Common myeloid progenitor, CD34-positive (primary cell): ENCODE measurements around the gene RPL13.

Experiments
- CTCF ChIA-PET: fragments of 350-600 bp; sonication (Branson Sonifier 250); formaldehyde crosslinking; loops from one replicate; lab custom pipeline; 2021; ENCODE audit warnings: antibody characterized with exemption; lab: Charles Lee
- POLR2A ChIA-PET: fragments of 350-600 bp; sonication (Branson Sonifier 250); formaldehyde crosslinking; loops from one replicate; lab custom pipeline; 2021; ENCODE audit warnings: antibody characterized with exemption; lab: Charles Lee
- DNase-seq, 3 donors: peaks; one replicate each; pipeline versions ENCODE4 v3.0.0 to v3.0.0-alpha.2; 2013
- H3K27ac ChIP-seq, 2 experiments: 1 replicate in 1 of 2; 2 replicates in 1 of 2; pipeline ENCODE4 v1.7.0; 2013; ENCODE audit warnings: inconsistent platforms in 2 of 2, low read length in 2 of 2, mild to moderate bottlenecking in 2 of 2, low read depth in 1 of 2, moderate library complexity in 1 of 2; ENCODE audit not compliant: severe bottlenecking in 2 of 2, insufficient read depth in 1 of 2, poor library complexity in 1 of 2
- H3K27me3 ChIP-seq, 5 experiments: replicated peaks in 2 of 5; 1 replicate in 3 of 5; 2 replicates in 2 of 5; pipeline versions ENCODE4 v1.6.1 to v1.7.0; 2013; ENCODE audit warnings: low read length in 4 of 5, mild to moderate bottlenecking in 2 of 5, moderate library complexity in 2 of 5, inconsistent platforms in 1 of 5; ENCODE audit not compliant: insufficient read depth in 5 of 5, control insufficient read depth in 4 of 5
- H3K36me3 ChIP-seq, 4 experiments: 1 replicate in 2 of 4; 2 replicates in 2 of 4; pipeline versions ENCODE4 v1.6.1 to v1.7.0; 2013; ENCODE audit warnings: low read length in 3 of 4, control low read depth in 1 of 4, mild to moderate bottlenecking in 1 of 4; ENCODE audit not compliant: control insufficient read depth in 4 of 4, insufficient read depth in 4 of 4
- H3K4me1 ChIP-seq, 4 experiments: 1 replicate in 3 of 4; 2 replicates in 1 of 4; pipeline versions ENCODE4 v1.6.1 to v1.7.1; 2013; ENCODE audit warnings: low read length in 3 of 4, mild to moderate bottlenecking in 3 of 4, control low read depth in 1 of 4, inconsistent platforms in 1 of 4, moderate library complexity in 1 of 4; ENCODE audit not compliant: control insufficient read depth in 4 of 4, insufficient read depth in 4 of 4; ENCODE audit errors: control extremely low read depth in 1 of 4
- H3K4me3 ChIP-seq, 7 experiments: 1 replicate in 4 of 7; 2 replicates in 3 of 7; pipeline versions ENCODE4 v1.5.1 to v1.7.0; 2013; ENCODE audit warnings: mild to moderate bottlenecking in 7 of 7, low read length in 6 of 7, moderate library complexity in 6 of 7, inconsistent platforms in 2 of 7, low read depth in 2 of 7, control low read depth in 1 of 7; ENCODE audit not compliant: insufficient read depth in 4 of 7, control insufficient read depth in 1 of 7; ENCODE audit errors: extremely low read depth in 1 of 7
- H3K9me3 ChIP-seq, 5 experiments: 1 replicate in 4 of 5; 2 replicates in 1 of 5; pipeline versions ENCODE4 v1.6.1 to v1.7.1; 2013; ENCODE audit warnings: low read length in 4 of 5, mild to moderate bottlenecking in 2 of 5, inconsistent platforms in 1 of 5, low read depth in 1 of 5, moderate library complexity in 1 of 5; ENCODE audit not compliant: control insufficient read depth in 4 of 5, insufficient read depth in 2 of 5; ENCODE audit errors: control extremely low read depth in 1 of 5
- WGBS: methylation state at CpG from one replicate; pipeline ENCODE4 v1.1.5; 2013; ENCODE audit not compliant: insufficient coverage; 5-methylcytosine and 5-hydroxymethylcytosine counted together

Gene RPL13

GRCh38 chr16:89544113-89544512, 16.4 kb upstream of the RPL13 start:
- H3K4me1 ChIP-seq = no peaks in the 10 kb centered on the region
- CTCF ChIA-PET = no interaction called here
- H3K4me3 ChIP-seq = no peak overlapping the region
- DNase-seq = no peak
- H3K9me3 ChIP-seq = no peaks in the 10 kb centered on the region
- no peaks in the 10 kb centered on the region for H3K27me3 ChIP-seq
- 98% methylated on average over 10 of the region's 11 CpGs for WGBS
- no peak overlapping the region for H3K27ac ChIP-seq
- peaks cover 8 to 70% (median 46%) of the 10 kb centered on the region in 4 experiments for H3K36me3 ChIP-seq
- POLR2A ChIA-PET = no interaction called here

DNA sequence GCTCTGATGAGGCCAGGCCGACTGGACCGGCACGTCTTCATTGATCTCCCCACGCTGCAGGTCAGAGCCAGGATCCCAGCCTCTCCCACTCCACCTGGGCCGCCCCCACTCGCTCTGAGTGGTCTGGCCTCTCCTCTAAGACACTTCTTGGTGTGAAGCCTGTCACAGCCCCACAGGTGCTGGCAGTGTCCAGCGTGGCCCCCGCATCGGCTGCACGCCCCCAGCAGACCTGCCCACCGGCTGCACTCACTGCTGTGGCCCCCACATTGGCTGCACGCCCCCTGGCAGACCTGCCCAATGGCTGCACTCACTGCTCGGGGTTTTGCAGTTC, 15.8 kb upstream of the RPL13 start:
- 96% methylated on average over 13 of the region's 13 CpGs for WGBS
- H3K36me3 ChIP-seq = peaks cover 8 to 74% (median 49%) of the 10 kb centered on the region in 4 experiments
- no peaks in the 10 kb centered on the region for H3K27me3 ChIP-seq
- CTCF ChIA-PET = no interaction called here
- no peak for DNase-seq
- POLR2A ChIA-PET = no interaction called here
- H3K9me3 ChIP-seq = no peaks in the 10 kb centered on the region
- H3K4me1 ChIP-seq = no peaks in the 10 kb centered on the region
- no peak overlapping the region for H3K27ac ChIP-seq
- no peak overlapping the region for H3K4me3 ChIP-seq

DNA sequence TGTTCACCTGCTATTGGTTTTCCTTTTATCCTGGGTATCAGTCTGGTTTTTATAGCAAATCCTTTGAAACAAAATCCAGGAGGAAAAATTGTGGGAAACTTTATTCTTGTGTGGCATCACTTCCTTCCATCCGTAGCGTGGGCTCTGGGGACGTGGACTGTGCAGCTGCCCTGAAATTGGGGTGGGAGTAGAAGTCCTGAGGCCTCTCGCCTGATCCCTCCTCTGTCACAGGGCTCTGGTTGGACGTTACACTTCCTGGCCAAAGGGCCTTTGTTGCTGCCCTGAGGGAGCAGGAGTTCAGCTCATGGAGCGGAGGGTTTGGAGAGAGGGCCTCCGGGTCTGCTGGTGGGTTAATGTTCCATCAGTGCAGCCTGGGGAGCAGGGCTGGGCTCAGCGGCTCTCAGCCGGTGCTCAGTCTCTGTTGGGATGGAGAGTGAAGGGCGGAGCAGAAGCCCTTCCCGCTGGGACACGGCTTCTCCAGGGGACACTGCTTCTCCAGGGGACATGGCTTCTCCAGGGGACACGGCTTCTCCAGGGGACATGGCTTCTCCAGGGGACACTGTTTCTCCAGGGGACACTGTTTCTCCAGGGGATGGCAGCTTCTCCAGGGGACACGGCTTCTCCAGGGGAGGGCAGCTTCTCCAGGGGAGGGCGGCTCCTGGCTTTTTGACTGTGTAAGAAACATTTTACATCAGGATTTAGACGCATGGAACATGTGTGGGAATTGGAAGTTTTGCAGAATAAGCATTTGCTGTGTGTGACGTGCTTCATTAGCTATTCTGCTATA, 15.2 kb upstream of the RPL13 start:
- peaks cover 8 to 72% (median 48%) of the 10 kb centered on the region in 4 experiments for H3K36me3 ChIP-seq

GRCh38 chr16:89545831-89546574, 14.5 kb upstream of the RPL13 start:
- no peaks in the 10 kb centered on the region for H3K4me1 ChIP-seq
- H3K4me3 ChIP-seq = no peak overlapping the region
- ChIA-PET POLR2A (no interaction called here), CTCF (interaction anchor here (1.3 kb wide), 1 partner anchor 12 kb away, joined by 5 read pairs; no protein-coding TSS in a partner anchor)
- H3K9me3 ChIP-seq = no peaks in the 10 kb centered on the region
- peaks cover 8 to 78% (median 49%) of the 10 kb centered on the region in 4 experiments for H3K36me3 ChIP-seq
- WGBS = 97% methylated on average over 22 of the region's 26 CpGs
- H3K27me3 ChIP-seq = no peaks in the 10 kb centered on the region
- DNase-seq = no peak
- no peak overlapping the region for H3K27ac ChIP-seq

More for the DNA sequence above, 15.2 kb upstream of the RPL13 start:
- no peaks in the 10 kb centered on the region for H3K4me1 ChIP-seq
- no peaks in the 10 kb centered on the region for H3K27me3 ChIP-seq
- ChIA-PET CTCF (interaction anchor here (1.3 kb wide), 1 partner anchor 13 kb away, joined by 5 read pairs; no protein-coding TSS in a partner anchor), POLR2A (no interaction called here)
- WGBS = over 99% methylated on average over 14 of the region's 17 CpGs
- H3K27ac ChIP-seq = no peak overlapping the region
- H3K4me3 ChIP-seq = no peak overlapping the region
- H3K9me3 ChIP-seq = no peaks in the 10 kb centered on the region
- no peak for DNase-seq

DNA sequence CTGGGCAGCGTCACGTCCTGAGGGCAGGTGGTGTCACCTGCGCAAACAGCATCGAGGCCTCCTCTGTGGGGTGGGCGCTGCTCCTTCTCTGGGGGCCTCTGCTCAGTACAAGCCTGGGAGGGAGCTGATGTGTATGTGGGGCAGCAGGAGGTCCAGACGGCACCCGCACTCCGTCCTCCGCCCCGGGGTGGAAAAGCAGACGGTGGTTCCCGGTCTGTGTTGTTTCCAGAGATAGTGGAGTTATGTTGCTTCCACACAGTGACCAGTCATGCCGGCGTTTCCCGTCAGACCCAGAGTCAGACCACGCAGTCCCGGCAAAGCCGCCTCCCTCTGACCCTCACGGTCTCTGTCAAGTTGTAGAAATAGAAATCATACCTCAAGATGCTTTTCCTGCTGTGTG, 13.7 kb upstream of the RPL13 start:
- 91% methylated on average over 19 of the region's 19 CpGs for WGBS
- no peak overlapping the region for H3K27ac ChIP-seq
- H3K9me3 ChIP-seq = no peaks in the 10 kb centered on the region
- H3K4me3 ChIP-seq = no peak overlapping the region
- H3K36me3 ChIP-seq = peaks cover 8 to 77% (median 48%) of the 10 kb centered on the region in 4 experiments
- POLR2A ChIA-PET = no interaction called here
- H3K27me3 ChIP-seq = no peaks in the 10 kb centered on the region
- no peaks in the 10 kb centered on the region for H3K4me1 ChIP-seq
- DNase-seq = no peak
- CTCF ChIA-PET = interaction anchor here (1.3 to 1.4 kb wide), 2 partner anchors 9 to 11 kb away, joined by 5 to 6 read pairs; no protein-coding TSS in a partner anchor

- no peak for DNase-seq
- WGBS = 97% methylated on average over 14 of the region's 17 CpGs
- peaks cover 8 to 77% (median 48%) of the 10 kb centered on the region in 4 experiments for H3K36me3 ChIP-seq
- no peak overlapping the region for H3K4me3 ChIP-seq
- no peaks in the 10 kb centered on the region for H3K4me1 ChIP-seq
- no peaks in the 10 kb centered on the region for H3K27me3 ChIP-seq
- H3K27ac ChIP-seq = no peak overlapping the region
- ChIA-PET POLR2A (no interaction called here), CTCF (interaction anchor here (1.4 kb wide), 1 partner anchor 9 kb away, joined by 6 read pairs; no protein-coding TSS in a partner anchor)
- H3K9me3 ChIP-seq = no peaks in the 10 kb centered on the region
These were observed 13.2 kb upstream of the RPL13 start for GRCh38 chr16:89547291-89547690.

DNA sequence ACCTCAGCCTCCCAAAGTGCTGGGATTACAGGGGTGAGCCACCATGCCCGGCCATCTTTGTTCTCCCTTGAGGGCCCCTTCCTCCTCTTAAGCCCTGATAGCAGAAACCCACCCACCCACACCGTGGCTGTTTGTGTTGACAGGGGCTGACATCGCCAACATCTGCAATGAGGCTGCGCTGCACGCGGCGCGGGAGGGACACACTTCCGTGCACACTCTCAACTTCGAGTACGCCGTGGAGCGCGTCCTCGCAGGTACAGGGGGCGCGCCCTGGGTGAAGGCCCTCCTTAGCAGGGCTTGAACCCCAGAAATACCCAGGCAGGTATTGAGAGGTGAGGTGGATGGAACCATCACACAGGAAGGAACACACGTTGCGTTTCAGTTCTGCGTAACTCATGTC, 12.6 kb upstream of the RPL13 start:
- Histone ChIP-seq H3K4me1 (no peaks in the 10 kb centered on the region), H3K4me3 (no peak overlapping the region), H3K27ac (no peak overlapping the region), H3K36me3 (peaks cover 8 to 82% (median 49%) of the 10 kb centered on the region in 4 experiments), H3K27me3 (no peaks in the 10 kb centered on the region), H3K9me3 (no peaks in the 10 kb centered on the region)
- 99% methylated on average over 20 of the region's 20 CpGs for WGBS
- DNase-seq = no peak
- POLR2A ChIA-PET = no interaction called here
- CTCF ChIA-PET = interaction anchor here (1.4 kb wide), 1 partner anchor 8 kb away, joined by 6 read pairs; no protein-coding TSS in a partner anchor
